Measurements from ENCODE around the gene PLEKHS1. TPM values are rescaled to one million over a fixed set of nuclear protein-coding genes. Genes with fewer than 3 reads are reported as not detected.

Gene PLEKHS1
- total and polyA plus RNA-seq, 7 experiments from 2014 or later = 0.07 TPM; not detected in 6

GRCh38 chr10:113711142-113711541 is 40.3 kb upstream of the PLEKHS1 start:
- peaks cover 0 to 49% (median 29%) of the 10 kb centered on the region in 5 donors for H3K36me3 Mint-ChIP-seq
- no peak overlapping the region for H3K4me3 ChIP-seq (ENCODE audit: low read length)
- H3K27me3 ChIP-seq (ENCODE audit: control insufficient read depth in 2 of 2, insufficient read depth in 2 of 2, low read length in 2 of 2) = no peaks in the 10 kb centered on the region
- no peak overlapping the region for H3K27ac ChIP-seq (ENCODE audit: low read depth, low read length)
- intact Hi-C loops (cut with micrococcal nuclease) = no loop called here
- H3K36me3 ChIP-seq (ENCODE audit: control insufficient read depth in 2 of 3, insufficient read depth in 3 of 3, low read length in 3 of 3) = peaks cover 0 to 5% (median 0%) of the 10 kb centered on the region in 3 experiments
- H3K4me1 Mint-ChIP-seq = peaks cover 17 to 46% (median 29%) of the 10 kb centered on the region in 7 donors
- ATAC-seq = no peak
- H3K27me3 Mint-ChIP-seq = no peaks in the 10 kb centered on the region
- ChIA-PET POLR2A (no interaction called here), CTCF (no interaction called here)
- no peak overlapping the region for H3K27ac Mint-ChIP-seq
- DNase-seq = no peak
- peaks cover 0 to 3% (median 0%) of the 10 kb centered on the region in 11 donors for H3K9me3 Mint-ChIP-seq
- H3K4me1 ChIP-seq (ENCODE audit: control insufficient read depth in 2 of 2, insufficient read depth in 2 of 2, low read length in 2 of 2) = peaks cover 0 to 11% of the 10 kb centered on the region in 2 donors
- H3K4me3 Mint-ChIP-seq = no peak overlapping the region
- no peaks in the 10 kb centered on the region for H3K9me3 ChIP-seq (ENCODE audit: control insufficient read depth in 2 of 3, low read length in 3 of 3)

GRCh38 chr10:113712024-113712423 is 39.5 kb upstream of the PLEKHS1 start:
- no peaks in the 10 kb centered on the region for H3K27me3 ChIP-seq (ENCODE audit: control insufficient read depth in 2 of 2, insufficient read depth in 2 of 2, low read length in 2 of 2)
- Mint-ChIP-seq H3K4me3 (no peak overlapping the region), H3K9me3 (peaks cover 0 to 3% (median 0%) of the 10 kb centered on the region in 11 donors), H3K4me1 (peaks cover 16 to 37% (median 20%) of the 10 kb centered on the region in 7 donors), H3K36me3 (peaks cover 0 to 56% (median 34%) of the 10 kb centered on the region in 5 donors), H3K27ac (no peak overlapping the region), H3K27me3 (no peaks in the 10 kb centered on the region)
- H3K36me3 ChIP-seq (ENCODE audit: control insufficient read depth in 2 of 3, insufficient read depth in 3 of 3, low read length in 3 of 3) = peaks cover 0 to 5% (median 0%) of the 10 kb centered on the region in 3 experiments
- intact Hi-C loops (cut with micrococcal nuclease) = no loop called here
- H3K27ac ChIP-seq (ENCODE audit: low read depth, low read length) = no peak overlapping the region
- CTCF ChIA-PET = no interaction called here
- no peaks in the 10 kb centered on the region for H3K9me3 ChIP-seq (ENCODE audit: control insufficient read depth in 2 of 3, low read length in 3 of 3)
- POLR2A ChIA-PET = no interaction called here
- DNase-seq (no peak), ATAC-seq (no peak)
- H3K4me3 ChIP-seq (ENCODE audit: low read length) = no peak overlapping the region
- peaks cover 0 to 6% of the 10 kb centered on the region in 2 donors for H3K4me1 ChIP-seq (ENCODE audit: control insufficient read depth in 2 of 2, insufficient read depth in 2 of 2, low read length in 2 of 2)

GRCh38 chr10:113712755-113713639 is 38.5 kb upstream of the PLEKHS1 start:
- Mint-ChIP-seq H3K36me3 (peaks cover 0 to 60% (median 39%) of the 10 kb centered on the region in 5 donors), H3K27me3 (no peaks in the 10 kb centered on the region), H3K4me1 (peaks cover 11 to 27% (median 14%) of the 10 kb centered on the region in 7 donors), H3K27ac (no peak overlapping the region), H3K9me3 (peaks cover 0 to 3% (median 0%) of the 10 kb centered on the region in 11 donors), H3K4me3 (no peak overlapping the region)
- Histone ChIP-seq H3K9me3 (ENCODE audit: control insufficient read depth in 2 of 3, low read length in 3 of 3) (no peaks in the 10 kb centered on the region), H3K36me3 (ENCODE audit: control insufficient read depth in 2 of 3, insufficient read depth in 3 of 3, low read length in 3 of 3) (peaks cover 0 to 5% (median 0%) of the 10 kb centered on the region in 3 experiments), H3K27ac (ENCODE audit: low read depth, low read length) (no peak overlapping the region), H3K4me1 (ENCODE audit: control insufficient read depth in 2 of 2, insufficient read depth in 2 of 2, low read length in 2 of 2) (no peaks in the 10 kb centered on the region), H3K4me3 (ENCODE audit: low read length) (no peak overlapping the region), H3K27me3 (ENCODE audit: control insufficient read depth in 2 of 2, insufficient read depth in 2 of 2, low read length in 2 of 2) (no peaks in the 10 kb centered on the region)
- DNase-seq (no peak), ATAC-seq (no peak)
- ChIA-PET POLR2A (no interaction called here), CTCF (no interaction called here)
- intact Hi-C loops (cut with micrococcal nuclease) = no loop called here

GRCh38 chr10:113713640-113713982 is 37.9 kb upstream of the PLEKHS1 start:
- H3K27ac Mint-ChIP-seq = no peak overlapping the region
- no peak for DNase-seq
- CTCF ChIA-PET = no interaction called here
- intact Hi-C loops (cut with micrococcal nuclease) = no loop called here
- H3K36me3 Mint-ChIP-seq = peaks cover 0 to 62% (median 42%) of the 10 kb centered on the region in 5 donors
- ATAC-seq = no peak
- H3K4me1 ChIP-seq (ENCODE audit: control insufficient read depth in 2 of 2, insufficient read depth in 2 of 2, low read length in 2 of 2) = no peaks in the 10 kb centered on the region
- no peak overlapping the region for H3K4me3 ChIP-seq (ENCODE audit: low read length)
- H3K4me1 Mint-ChIP-seq = peaks cover 8 to 21% (median 11%) of the 10 kb centered on the region in 7 donors
- H3K4me3 Mint-ChIP-seq = no peak overlapping the region
- no peaks in the 10 kb centered on the region for H3K27me3 ChIP-seq (ENCODE audit: control insufficient read depth in 2 of 2, insufficient read depth in 2 of 2, low read length in 2 of 2)
- POLR2A ChIA-PET = no interaction called here
- no peaks in the 10 kb centered on the region for H3K27me3 Mint-ChIP-seq
- H3K9me3 Mint-ChIP-seq = peaks cover 0 to 3% (median 0%) of the 10 kb centered on the region in 11 donors
- peaks cover 0 to 5% (median 0%) of the 10 kb centered on the region in 3 experiments for H3K36me3 ChIP-seq (ENCODE audit: control insufficient read depth in 2 of 3, insufficient read depth in 3 of 3, low read length in 3 of 3)
- H3K27ac ChIP-seq (ENCODE audit: low read depth, low read length) = no peak overlapping the region
- H3K9me3 ChIP-seq (ENCODE audit: control insufficient read depth in 2 of 3, low read length in 3 of 3) = no peaks in the 10 kb centered on the region

- Mint-ChIP-seq H3K36me3 (peaks cover 5 to 65% (median 48%) of the 10 kb centered on the region in 5 donors), H3K27ac (no peak overlapping the region), H3K4me1 (peaks cover 0 to 5% (median 0%) of the 10 kb centered on the region in 7 donors), H3K4me3 (no peak overlapping the region), H3K9me3 (peaks cover 0 to 3% (median 0%) of the 10 kb centered on the region in 11 donors), H3K27me3 (no peaks in the 10 kb centered on the region)
- no peaks in the 10 kb centered on the region for H3K4me1 ChIP-seq (ENCODE audit: control insufficient read depth in 2 of 2, insufficient read depth in 2 of 2, low read length in 2 of 2)
- H3K27me3 ChIP-seq (ENCODE audit: control insufficient read depth in 2 of 2, insufficient read depth in 2 of 2, low read length in 2 of 2) = no peaks in the 10 kb centered on the region
- ATAC-seq (no peak), DNase-seq (no peak)
- H3K27ac ChIP-seq (ENCODE audit: low read depth, low read length) = no peak overlapping the region
- ChIA-PET CTCF (no interaction called here), POLR2A (no interaction called here)
- intact Hi-C loops (cut with micrococcal nuclease) = no loop called here
- peaks cover 0 to 20% (median 0%) of the 10 kb centered on the region in 3 experiments for H3K36me3 ChIP-seq (ENCODE audit: control insufficient read depth in 2 of 3, insufficient read depth in 3 of 3, low read length in 3 of 3)
- H3K9me3 ChIP-seq (ENCODE audit: control insufficient read depth in 2 of 3, low read length in 3 of 3) = no peaks in the 10 kb centered on the region
- H3K4me3 ChIP-seq (ENCODE audit: low read length) = no peak overlapping the region
Observed at GRCh38 chr10:113716109-113716910, 35.2 kb upstream of the PLEKHS1 start.

GRCh38 chr10:113718969-113719822 is 32.3 kb upstream of the PLEKHS1 start:
- DNase-seq (no peak), ATAC-seq (no peak)
- CTCF ChIA-PET = no interaction called here
- intact Hi-C loops (cut with micrococcal nuclease) = no loop called here
- Histone ChIP-seq H3K36me3 (ENCODE audit: control insufficient read depth in 2 of 3, insufficient read depth in 3 of 3, low read length in 3 of 3) (peaks cover 0 to 43% (median 3%) of the 10 kb centered on the region in 3 experiments), H3K27ac (ENCODE audit: low read depth, low read length) (no peak overlapping the region), H3K27me3 (ENCODE audit: control insufficient read depth in 2 of 2, insufficient read depth in 2 of 2, low read length in 2 of 2) (no peaks in the 10 kb centered on the region), H3K4me3 (ENCODE audit: low read length) (no peak overlapping the region), H3K9me3 (ENCODE audit: control insufficient read depth in 2 of 3, low read length in 3 of 3) (no peaks in the 10 kb centered on the region), H3K4me1 (ENCODE audit: control insufficient read depth in 2 of 2, insufficient read depth in 2 of 2, low read length in 2 of 2) (no peaks in the 10 kb centered on the region)
- Mint-ChIP-seq H3K27me3 (no peaks in the 10 kb centered on the region), H3K4me1 (peaks cover 0 to 5% (median 0%) of the 10 kb centered on the region in 7 donors), H3K27ac (no peak overlapping the region), H3K36me3 (peaks cover 5 to 76% (median 52%) of the 10 kb centered on the region in 5 donors), H3K4me3 (no peak overlapping the region), H3K9me3 (peaks cover 0 to 3% (median 0%) of the 10 kb centered on the region in 11 donors)
- POLR2A ChIA-PET = no interaction called here

All from naive thymus-derived CD4-positive, alpha-beta T cell (primary cell).